ENCODE results near the gene DBH.
A peak's percentile ranks its signal among the peaks of the same experiment; 100 is the strongest.

DBH gene

GRCh38 chr9:133647765-133648469 is 11.8 kb downstream of the DBH start:
- Histone ChIP-seq H3K27me3 (no peaks in the 10 kb centered on the region), H3K9me3 (replicated peaks in 1 of 11) (no peaks in the 10 kb centered on the region), H3K4me3 (no peak overlapping the region), H4K20me1 (peaks cover 0 to 14% (median 0%) of the 10 kb centered on the region in 11 experiments; a peak in 5 of 22 replicates), H3K27ac (no peak overlapping the region), H3K4me2 (no peak overlapping the region), H3K4me1 (peaks cover 0 to 23% (median 19%) of the 10 kb centered on the region in 10 experiments; a peak in 13 of 20 replicates), H3K9ac (no peak overlapping the region), H3K36me3 (no peaks in the 10 kb centered on the region)
- no peak for TF ChIP-seq Cebpa-rat (IDR thresholded peaks at IDR 0.05)

GRCh38 chr9:133649194-133649593 is 13.0 kb downstream of the DBH start:
- Histone ChIP-seq H3K9ac (no peak overlapping the region), H3K36me3 (no peaks in the 10 kb centered on the region), H3K27ac (no peak overlapping the region), H3K4me1 (peaks cover 0 to 29% (median 20%) of the 10 kb centered on the region in 10 experiments; a peak in 13 of 20 replicates), H4K20me1 (peaks cover 0 to 20% (median 0%) of the 10 kb centered on the region in 11 experiments; a peak in 5 of 22 replicates), H3K4me2 (no peak overlapping the region), H3K4me3 (no peak overlapping the region), H3K27me3 (no peaks in the 10 kb centered on the region; a peak in 1 of 22 replicates), H3K9me3 (replicated peaks in 1 of 11) (no peaks in the 10 kb centered on the region)
- TF ChIP-seq Cebpa-rat (IDR thresholded peaks at IDR 0.05): no peak

DNA sequence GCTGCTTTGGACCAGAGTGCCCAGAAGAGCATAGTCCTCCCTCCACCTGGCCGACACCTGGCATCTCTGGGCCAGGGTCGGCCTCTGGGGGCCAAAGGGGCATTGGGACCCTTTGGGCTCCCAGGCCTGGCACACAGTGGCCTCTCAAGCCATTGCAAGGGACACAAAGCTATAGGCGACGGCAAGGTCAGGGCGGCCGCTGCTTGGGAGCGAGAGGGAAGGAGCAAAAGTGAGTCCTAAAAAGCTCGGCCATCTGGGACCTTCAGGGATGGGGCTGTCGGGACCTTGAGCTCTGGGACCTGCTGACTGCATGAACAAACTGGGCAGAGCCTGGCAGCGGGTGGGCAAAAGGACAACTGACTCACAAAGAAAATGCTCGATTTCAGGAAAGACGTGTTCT is 13.9 kb downstream of the DBH start:
- Histone ChIP-seq H3K4me1 (peaks cover 0 to 21% (median 16%) of the 10 kb centered on the region in 10 experiments; a peak in 13 of 20 replicates), H3K36me3 (no peaks in the 10 kb centered on the region), H3K4me3 (no peak overlapping the region), H3K9ac (no peak overlapping the region), H3K27ac (no peak overlapping the region), H3K27me3 (peaks cover 2 to 8% (median 7%) of the 10 kb centered on the region in 11 experiments; a peak in 15 of 22 replicates), H3K4me2 (no peak overlapping the region), H3K9me3 (replicated peaks in 1 of 11) (no peaks in the 10 kb centered on the region), H4K20me1 (peaks cover 0 to 18% (median 0%) of the 10 kb centered on the region in 11 experiments; a peak in 5 of 22 replicates)
- TF ChIP-seq Cebpa-rat (IDR thresholded peaks at IDR 0.05): no peak

- no peak for TF ChIP-seq Cebpa-rat (IDR thresholded peaks at IDR 0.05)
- H3K27ac ChIP-seq: no peak overlapping the region
- H3K36me3 ChIP-seq: no peaks in the 10 kb centered on the region
- no peak overlapping the region for H3K9ac ChIP-seq
- peaks cover 3 to 26% (median 23%) of the 10 kb centered on the region in 10 experiments; a peak in 17 of 20 replicates for H3K4me1 ChIP-seq
- H4K20me1 ChIP-seq: peaks cover 0 to 44% (median 0%) of the 10 kb centered on the region in 11 experiments; a peak in 5 of 22 replicates
- no peaks in the 10 kb centered on the region for H3K9me3 ChIP-seq (replicated peaks in 1 of 11)
- H3K27me3 ChIP-seq: peaks cover 8 to 32% (median 21%) of the 10 kb centered on the region in 11 experiments; a peak in 15 of 22 replicates
- no peak overlapping the region for H3K4me2 ChIP-seq
- no peak overlapping the region for H3K4me3 ChIP-seq
Observed at GRCh38 chr9:133653638-133654037, 17.5 kb downstream of the DBH start.

DNA sequence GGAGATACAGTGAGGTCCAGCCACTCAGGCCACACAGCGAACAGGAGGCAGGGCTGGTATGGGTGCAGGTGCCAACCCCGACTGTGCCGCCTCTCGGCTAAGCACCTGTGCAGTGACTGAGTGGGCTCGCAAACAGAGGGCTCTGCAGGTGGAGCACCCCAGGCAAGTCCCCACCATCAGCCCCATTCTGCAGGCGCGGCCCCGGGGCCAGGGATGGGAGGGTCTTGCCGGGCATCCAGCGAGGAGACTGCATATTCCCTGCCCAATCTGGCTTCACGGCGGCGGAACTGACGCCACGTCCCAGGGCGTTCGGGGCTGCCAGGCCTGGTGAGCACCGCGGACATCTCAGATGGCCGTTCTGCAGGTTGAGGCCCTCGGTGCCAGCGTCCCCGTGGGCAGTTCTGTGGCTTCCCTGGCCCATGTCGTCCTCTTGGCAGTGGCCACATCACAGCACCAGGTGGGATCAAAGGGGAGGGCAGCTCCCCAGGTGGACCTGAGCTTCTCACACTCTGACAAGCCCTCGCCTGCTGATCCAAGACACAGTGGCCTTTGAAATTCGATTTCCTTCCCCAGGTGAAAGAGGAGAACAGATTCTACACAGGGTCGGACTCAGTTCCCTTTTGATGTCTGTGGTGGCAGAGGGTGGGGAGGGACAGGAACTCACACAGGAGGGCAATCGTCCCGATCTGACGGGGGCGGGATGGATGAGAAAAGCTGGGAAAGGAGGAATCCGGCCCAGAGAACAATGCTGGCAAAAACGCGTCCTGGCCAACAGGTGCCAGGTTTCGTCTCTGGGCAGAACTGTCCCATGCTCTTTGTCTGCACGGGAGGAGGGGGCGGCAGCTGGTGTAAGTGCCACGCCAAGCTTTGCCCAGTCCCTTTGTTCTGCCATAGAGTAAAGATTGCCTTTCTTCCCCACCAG is 18.8 kb downstream of the DBH start:
- Histone ChIP-seq H3K4me1 (peaks cover 5 to 39% (median 28%) of the 10 kb centered on the region in 10 experiments; a peak in 17 of 20 replicates), H3K27ac (no peak overlapping the region)
- no peak for TF ChIP-seq Cebpa-rat (IDR thresholded peaks at IDR 0.05)

DNA sequence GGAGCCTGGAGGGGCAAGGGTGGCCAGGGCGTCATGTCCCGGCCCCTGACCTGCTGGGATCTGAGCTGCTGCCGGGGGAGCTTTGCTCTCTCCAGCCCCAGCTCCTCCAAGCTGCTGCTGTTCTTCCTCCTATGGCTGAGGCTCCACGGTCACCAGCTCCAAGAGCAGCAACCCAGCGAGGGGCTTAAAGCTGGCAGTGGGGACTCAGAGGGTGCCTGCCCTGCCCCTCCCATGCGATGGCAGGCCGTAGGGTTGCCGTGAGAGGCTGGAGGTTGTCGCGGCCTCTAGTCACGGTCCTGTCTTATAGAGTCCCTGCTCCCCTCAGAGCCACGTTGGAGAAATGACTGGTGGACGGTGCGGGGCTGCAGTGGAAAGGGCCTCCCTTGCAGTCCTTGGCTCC is 19.5 kb downstream of the DBH start:
- Histone ChIP-seq H3K9ac (no peak overlapping the region), H3K9me3 (replicated peaks in 1 of 11) (no peaks in the 10 kb centered on the region), H3K36me3 (no peaks in the 10 kb centered on the region), H3K27me3 (peaks cover 8 to 37% (median 21%) of the 10 kb centered on the region in 11 experiments; a peak in 15 of 22 replicates), H4K20me1 (peaks cover 0 to 44% (median 0%) of the 10 kb centered on the region in 11 experiments; a peak in 6 of 22 replicates), H3K27ac (no peak overlapping the region), H3K4me2 (no peak overlapping the region), H3K4me1 (peaks cover 5 to 45% (median 28%) of the 10 kb centered on the region in 10 experiments; a peak in 17 of 20 replicates), H3K4me3 (no peak overlapping the region)
- no peak for TF ChIP-seq Cebpa-rat (IDR thresholded peaks at IDR 0.05)

More for the DNA sequence above, 18.8 kb downstream of the DBH start:
- H3K4me3 ChIP-seq: no peak overlapping the region
- no peaks in the 10 kb centered on the region for H3K9me3 ChIP-seq (replicated peaks in 1 of 11)
- H3K36me3 ChIP-seq: no peaks in the 10 kb centered on the region
- no peak overlapping the region for H3K4me2 ChIP-seq
- peaks cover 8 to 37% (median 21%) of the 10 kb centered on the region in 11 experiments; a peak in 15 of 22 replicates for H3K27me3 ChIP-seq
- H4K20me1 ChIP-seq: peaks cover 0 to 44% (median 0%) of the 10 kb centered on the region in 11 experiments; a peak in 6 of 22 replicates
- no peak overlapping the region for H3K9ac ChIP-seq

- no peak for TF ChIP-seq Cebpa-rat (IDR thresholded peaks at IDR 0.05)
- H3K27me3 ChIP-seq: peaks cover 8 to 37% (median 21%) of the 10 kb centered on the region in 11 experiments; a peak in 15 of 22 replicates
- H3K4me3 ChIP-seq: no peak overlapping the region
- peak overlapping the region in 6 of 11 experiments; percentile 34 to 51 (median 41); a peak in 9 of 22 replicates for H3K4me2 ChIP-seq
- H3K9me3 ChIP-seq (replicated peaks in 1 of 11): no peaks in the 10 kb centered on the region
- H3K27ac ChIP-seq: no peak overlapping the region
- H3K4me1 ChIP-seq: peaks cover 5 to 45% (median 28%) of the 10 kb centered on the region in 10 experiments; a peak in 17 of 20 replicates
- H3K36me3 ChIP-seq: no peaks in the 10 kb centered on the region
- peaks cover 0 to 44% (median 0%) of the 10 kb centered on the region in 11 experiments; a peak in 6 of 22 replicates for H4K20me1 ChIP-seq
- no peak overlapping the region for H3K9ac ChIP-seq
Observed at GRCh38 chr9:133656211-133657119, 20.3 kb downstream of the DBH start.

- Histone ChIP-seq H3K27ac (no peak overlapping the region), H3K9ac (no peak overlapping the region), H3K4me1 (peaks cover 5 to 44% (median 27%) of the 10 kb centered on the region in 10 experiments; a peak in 17 of 20 replicates), H3K36me3 (no peaks in the 10 kb centered on the region), H3K9me3 (replicated peaks in 1 of 11) (no peaks in the 10 kb centered on the region), H4K20me1 (peaks cover 0 to 44% (median 0%) of the 10 kb centered on the region in 11 experiments; a peak in 6 of 22 replicates), H3K4me3 (no peak overlapping the region), H3K4me2 (peak overlapping the region in 6 of 11 experiments; percentile 34 to 51 (median 41); a peak in 8 of 22 replicates), H3K27me3 (peaks cover 8 to 37% (median 21%) of the 10 kb centered on the region in 11 experiments; a peak in 15 of 22 replicates)
- no peak for TF ChIP-seq Cebpa-rat (IDR thresholded peaks at IDR 0.05)
Observed at GRCh38 chr9:133657120-133657661, 21.0 kb downstream of the DBH start.
